ENCODE results near the gene PPARG.

PPARG gene

GRCh38 chr3:12313519-12313918 lies 24.6 kb downstream of the PPARG start:
- no peak for DNase-seq

- DNase-seq: no peak
These were observed 27.4 kb downstream of the PPARG start for GRCh38 chr3:12316253-12316652.

- DNase-seq: no peak
These were observed 28.0 kb downstream of the PPARG start for GRCh38 chr3:12316729-12317351.

GRCh38 chr3:12317914-12318313 lies 29.0 kb downstream of the PPARG start:
- DNase-seq: no peak

- no peak for DNase-seq
These were observed 30.1 kb downstream of the PPARG start for GRCh38 chr3:12318758-12319621.

- DNase-seq: no peak
These were observed 32.1 kb downstream of the PPARG start for GRCh38 chr3:12321015-12321414.

GRCh38 chr3:12323237-12323636 lies 34.4 kb downstream of the PPARG start:
- DNase-seq: peak; percentile 53

GRCh38 chr3:12325586-12326515 lies 37.0 kb downstream of the PPARG start:
- peak; percentile 31 for DNase-seq

- DNase-seq: no peak
These were observed 38.2 kb downstream of the PPARG start for GRCh38 chr3:12327021-12327420.

GRCh38 chr3:12328132-12328836 lies 39.4 kb downstream of the PPARG start:
- DNase-seq: no peak

- DNase-seq: no peak
These were observed 40.1 kb downstream of the PPARG start for GRCh38 chr3:12328837-12329462.

GRCh38 chr3:12334786-12335185 lies 45.9 kb downstream of the PPARG start:
- DNase-seq: no peak

- no peak for DNase-seq
These were observed 46.6 kb downstream of the PPARG start for GRCh38 chr3:12335421-12335820.

GRCh38 chr3:12336099-12336498 lies 47.2 kb downstream of the PPARG start:
- peak; percentile 78 for DNase-seq

- DNase-seq: no peak
These were observed 50.0 kb downstream of the PPARG start for GRCh38 chr3:12338595-12339546.

- DNase-seq: no peak
These were observed 51.0 kb downstream of the PPARG start for GRCh38 chr3:12339701-12340480.

GRCh38 chr3:12340506-12340905 lies 51.6 kb downstream of the PPARG start:
- DNase-seq: no peak

- peak; percentile 22 for DNase-seq
These were observed 53.3 kb downstream of the PPARG start for GRCh38 chr3:12342151-12342550.

GRCh38 chr3:12343047-12343501 lies 54.2 kb downstream of the PPARG start:
- no peak for DNase-seq

GRCh38 chr3:12345141-12345561 lies 56.3 kb downstream of the PPARG start:
- DNase-seq: no peak

Measured in hematopoietic multipotent progenitor cell treated with erythropoietin and hydrocortisone succinate and interleukin-3 and kit ligand, for 4 days (in vitro differentiated cells).